Caco-2 (cell line): ENCODE results near the gene ST6GALNAC6. TPM values are rescaled to one million over a fixed set of nuclear protein-coding genes. Genes with fewer than 3 reads are reported as not detected.
"Not testable (repeated sequence)": the region's sequence is repeated elsewhere in the genome, so short reads cannot be mapped to it uniquely, and the experiment has no call there.

Experiments used
- BruUV-seq: library from RNA; stranded (reverse); fragments of 400-500 nt; replicated peaks from 2 replicates; lab custom pipeline; 2021; lab: Mats Ljungman, UMichigan
- CTCF ChIA-PET: fragments of 300-600 bp; sonication (Branson Sonifier 250); formaldehyde crosslinking; loops from one replicate; lab custom pipeline; 2022; ENCODE audit warnings: antibody characterized with exemption; lab: Charles Lee
- POLR2A ChIA-PET: fragments of 300-600 bp; sonication (Branson Sonifier 250); formaldehyde crosslinking; loops from one replicate; lab custom pipeline; 2022; ENCODE audit warnings: antibody characterized with exemption; lab: Charles Lee
- DNase-seq, 2 experiments: peaks; one replicate each; pipeline versions ENCODE4 v3.0.0 to v3.0.0-alpha.2; 2020 to 2022
- H3K27me3 ChIP-seq: replicated peaks from 2 replicates; pipeline ENCODE4 v1.6.0; 2011; ENCODE audit warnings: low read length; ENCODE audit not compliant: control insufficient read depth, insufficient read depth
- H3K36me3 ChIP-seq: 2 replicates; pipeline ENCODE4 v1.5.1; 2011; ENCODE audit warnings: low read length; ENCODE audit not compliant: control insufficient read depth, insufficient read depth
- H3K4me1 ChIP-seq: fragments of 250-450 bp; sonication (Bioruptor Pico); 2 replicates; pipeline ENCODE4 v1.5.1; 2020; ENCODE audit warnings: mild to moderate bottlenecking
- H3K4me3 ChIP-seq: 2 replicates; pipeline ENCODE4 v1.5.1; 2011; ENCODE audit warnings: low read depth, mild to moderate bottlenecking, control low read depth, low read length
- H3K9me3 ChIP-seq: fragments of 250-450 bp; sonication (Bioruptor Pico); 2 replicates; pipeline ENCODE4 v1.5.1; 2020; ENCODE audit warnings: mild to moderate bottlenecking, moderate library complexity
- H3K27ac Mint-ChIP-seq: one replicate; pipeline ENCODE4 v1.8.0; 2022; ENCODE audit warnings: mixed read lengths; ENCODE audit not compliant: unreplicated experiment
- H3K27me3 Mint-ChIP-seq: one replicate; pipeline ENCODE4 v1.8.0; 2022; ENCODE audit warnings: mixed read lengths; ENCODE audit not compliant: insufficient read depth, unreplicated experiment
- H3K36me3 Mint-ChIP-seq: one replicate; pipeline ENCODE4 v1.8.0; 2022; ENCODE audit warnings: mild to moderate bottlenecking, mixed read lengths; ENCODE audit not compliant: insufficient read depth, unreplicated experiment
- H3K4me1 Mint-ChIP-seq: one replicate; pipeline ENCODE4 v1.8.0; 2022; ENCODE audit warnings: low read depth, mixed read lengths; ENCODE audit not compliant: unreplicated experiment
- H3K4me3 Mint-ChIP-seq: one replicate; pipeline ENCODE4 v1.8.0; 2022; ENCODE audit warnings: mild to moderate bottlenecking, moderate library complexity, mixed read lengths; ENCODE audit not compliant: unreplicated experiment
- H3K9me3 Mint-ChIP-seq: one replicate; pipeline ENCODE4 v1.8.0; 2022; ENCODE audit warnings: mixed read lengths; ENCODE audit not compliant: unreplicated experiment
- CTCF ChIP-seq, 2 experiments: fragments of 200-600 bp in 1 of 2; IDR thresholded peaks; 1 replicate in 1 of 2; 2 replicates in 1 of 2; pipeline versions ENCODE4 v1.5.1 to v1.8.0; 2011 to 2022; ENCODE audit warnings: antibody characterized with exemption in 1 of 2, control low read depth in 1 of 2, inconsistent platforms in 1 of 2, low read depth in 1 of 2, low read length in 1 of 2, mild to moderate bottlenecking in 1 of 2, moderate library complexity in 1 of 2; ENCODE audit not compliant: insufficient read depth in 1 of 2, severe bottlenecking in 1 of 2, unreplicated experiment in 1 of 2
- intact Hi-C: fragments of 100-400 bp; cut with micrococcal nuclease; formaldehyde crosslinking; loops from one replicate; pipeline ENCODE4 v1.10.0; 2022; ENCODE audit not compliant: unreplicated experiment
- microRNA-seq: library from miRNA; unstranded; fragments of <30 nt; microRNA quantifications from one replicate; pipeline ENCODE4 v1.2.0, GENCODE V29; 2022
- total RNA-seq: library from RNA; stranded (reverse); gene quantifications from 2 replicates; pipeline ENCODE4 v1.2.3, GENCODE V29; 2022

The ST6GALNAC6 gene
- total RNA-seq, 1 experiment from 2014 or later, result 20.7 TPM

- no peaks in the 10 kb centered on the region for H3K27me3 Mint-ChIP-seq
- Histone ChIP-seq H3K9me3 (no peaks in the 10 kb centered on the region), H3K4me3 (no peak overlapping the region), H3K27me3 (no peaks in the 10 kb centered on the region), H3K4me1 (no peaks in the 10 kb centered on the region), H3K36me3 (no peaks in the 10 kb centered on the region)
- no peak overlapping the region for H3K4me3 Mint-ChIP-seq
- H3K9me3 Mint-ChIP-seq, result no peaks in the 10 kb centered on the region
- H3K36me3 Mint-ChIP-seq, result no peaks in the 10 kb centered on the region
- ChIA-PET POLR2A (no interaction called here), CTCF (interaction anchor here (1.9 kb wide), 1 partner anchor 102 kb away, joined by 5 read pairs; the partner anchor contains the start of gene TOR2A)
- no TSS peak for BruUV-seq
- intact Hi-C loops, result no loop called here
- no peaks in the 10 kb centered on the region for H3K4me1 Mint-ChIP-seq
- no peak for DNase-seq
- no peak for TF ChIP-seq CTCF (IDR thresholded peaks at IDR 0.05; ENCODE audit: insufficient read depth in 1 of 2, low read depth in 1 of 2, low read length in 1 of 2, severe bottlenecking in 1 of 2, unreplicated experiment in 1 of 2)
- no peak overlapping the region for H3K27ac Mint-ChIP-seq
These were observed 62.1 kb downstream of the ST6GALNAC6 start for GRCh38 chr9:127837346-127837745.

- intact Hi-C loops, CTCF ChIA-PET, H3K4me3 ChIP-seq, H3K4me1 ChIP-seq, H3K36me3 ChIP-seq, DNase-seq, H3K9me3 Mint-ChIP-seq, H3K4me1 Mint-ChIP-seq, H3K9me3 ChIP-seq, H3K36me3 Mint-ChIP-seq, H3K27me3 Mint-ChIP-seq, H3K27ac Mint-ChIP-seq, POLR2A ChIA-PET, H3K27me3 ChIP-seq, H3K4me3 Mint-ChIP-seq, BruUV-seq: not testable (repeated sequence)
These were observed 62.8 kb downstream of the ST6GALNAC6 start for GRCh38 chr9:127836561-127836960.

DNA sequence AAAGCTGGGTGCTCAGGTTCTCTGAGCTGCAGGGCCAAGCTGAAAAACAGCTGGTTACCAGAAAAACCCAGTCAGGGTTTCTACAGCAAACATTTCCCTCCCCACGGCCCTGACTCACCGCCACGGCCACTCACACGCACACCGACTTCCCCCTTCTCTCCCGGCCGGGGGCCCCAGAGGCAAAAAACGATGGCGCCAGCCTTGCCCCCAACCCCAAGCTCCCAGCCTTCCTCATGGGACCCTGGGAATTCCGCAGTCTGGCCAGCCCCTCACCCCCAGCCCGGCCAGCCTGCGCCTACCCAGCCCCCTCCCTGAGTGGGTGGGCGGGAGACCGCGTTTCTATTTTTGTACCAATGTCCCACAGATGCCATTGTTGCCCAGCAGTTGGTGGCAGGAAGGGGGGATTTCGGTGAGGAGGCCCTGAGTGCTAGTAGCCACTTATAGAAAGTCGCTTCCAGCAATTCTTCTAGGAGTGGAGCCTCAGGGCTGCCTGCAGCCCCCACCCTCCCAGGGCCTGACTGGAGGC, 63.3 kb downstream of the ST6GALNAC6 start:
- no peak for TF ChIP-seq CTCF (IDR thresholded peaks at IDR 0.05; ENCODE audit: insufficient read depth in 1 of 2, low read depth in 1 of 2, low read length in 1 of 2, severe bottlenecking in 1 of 2, unreplicated experiment in 1 of 2)
- Mint-ChIP-seq H3K4me3 (no peak overlapping the region), H3K9me3 (no peaks in the 10 kb centered on the region), H3K27me3 (no peaks in the 10 kb centered on the region), H3K4me1 (no peaks in the 10 kb centered on the region), H3K27ac (no peak overlapping the region), H3K36me3 (no peaks in the 10 kb centered on the region)
- Histone ChIP-seq H3K4me1 (no peaks in the 10 kb centered on the region), H3K27me3 (no peaks in the 10 kb centered on the region), H3K36me3 (no peaks in the 10 kb centered on the region), H3K4me3 (no peak overlapping the region), H3K9me3 (no peaks in the 10 kb centered on the region)
- intact Hi-C loops, result no loop called here
- BruUV-seq, result no TSS peak
- ChIA-PET POLR2A (no interaction called here), CTCF (no interaction called here)
- no peak for DNase-seq

Small RNA genes lying within 50 kb of the gene (microRNA-seq; reads per million reads assigned to microRNA genes)
- gene MIR4672, result not detected

Other genes with a start within 250 kb of the ST6GALNAC6 start
- not detected in 2 replicates for gene CFAP157, start 192.6 kb downstream of the ST6GALNAC6 start, total RNA-seq
- gene PTRH1, start 183.9 kb downstream of the ST6GALNAC6 start, total RNA-seq, result 8.7 and 11.2 TPM in 2 replicates
- gene TTC16, start 183.5 kb downstream of the ST6GALNAC6 start, total RNA-seq, result not detected in 2 replicates
- 12.9 and 14.2 TPM in 2 replicates for gene TOR2A, start 164.3 kb downstream of the ST6GALNAC6 start, total RNA-seq
- gene SH2D3C, start 120.9 kb downstream of the ST6GALNAC6 start, total RNA-seq, result 0.34 TPM in 1 of 2 replicates, not detected in the other
- 47.9 and 48.2 TPM in 2 replicates for gene CDK9, start 113.6 kb downstream of the ST6GALNAC6 start, total RNA-seq
- 54.4 and 57.3 TPM in 2 replicates for gene FPGS, start 96.7 kb downstream of the ST6GALNAC6 start, total RNA-seq
- 0.18 and 0.53 TPM in 2 replicates for gene ENG, start 44.9 kb downstream of the ST6GALNAC6 start, total RNA-seq
- gene AK1, start 21.9 kb downstream of the ST6GALNAC6 start, total RNA-seq, result 39.2 and 41.5 TPM in 2 replicates
- 12.1 and 13.2 TPM in 2 replicates for gene ST6GALNAC4, start 17.4 kb upstream of the ST6GALNAC6 start, total RNA-seq
- gene PIP5KL1, start 31.2 kb upstream of the ST6GALNAC6 start, total RNA-seq, result 2.3 and 3.8 TPM in 2 replicates
- gene DPM2, start 38.3 kb upstream of the ST6GALNAC6 start, total RNA-seq, result 38.7 and 39.4 TPM in 2 replicates
- 44.1 and 47.1 TPM in 2 replicates for gene EEIG1, start 81.4 kb upstream of the ST6GALNAC6 start, total RNA-seq
- gene NAIF1, start 167.7 kb upstream of the ST6GALNAC6 start, total RNA-seq, result 8.5 and 8.6 TPM in 2 replicates
- gene SLC25A25, start 168.6 kb upstream of the ST6GALNAC6 start, total RNA-seq, result 16.5 and 18.5 TPM in 2 replicates
- 114 and 123 TPM in 2 replicates for gene PTGES2, start 228.1 kb upstream of the ST6GALNAC6 start, total RNA-seq
- not detected in 2 replicates for gene LCN2, start 249.8 kb upstream of the ST6GALNAC6 start, total RNA-seq